ENCODE results near the gene GLMP.
"Not testable (repeated sequence)": the region's sequence is repeated elsewhere in the genome, so short reads cannot be mapped to it uniquely, and the experiment has no call there.

Gene GLMP

DNA sequence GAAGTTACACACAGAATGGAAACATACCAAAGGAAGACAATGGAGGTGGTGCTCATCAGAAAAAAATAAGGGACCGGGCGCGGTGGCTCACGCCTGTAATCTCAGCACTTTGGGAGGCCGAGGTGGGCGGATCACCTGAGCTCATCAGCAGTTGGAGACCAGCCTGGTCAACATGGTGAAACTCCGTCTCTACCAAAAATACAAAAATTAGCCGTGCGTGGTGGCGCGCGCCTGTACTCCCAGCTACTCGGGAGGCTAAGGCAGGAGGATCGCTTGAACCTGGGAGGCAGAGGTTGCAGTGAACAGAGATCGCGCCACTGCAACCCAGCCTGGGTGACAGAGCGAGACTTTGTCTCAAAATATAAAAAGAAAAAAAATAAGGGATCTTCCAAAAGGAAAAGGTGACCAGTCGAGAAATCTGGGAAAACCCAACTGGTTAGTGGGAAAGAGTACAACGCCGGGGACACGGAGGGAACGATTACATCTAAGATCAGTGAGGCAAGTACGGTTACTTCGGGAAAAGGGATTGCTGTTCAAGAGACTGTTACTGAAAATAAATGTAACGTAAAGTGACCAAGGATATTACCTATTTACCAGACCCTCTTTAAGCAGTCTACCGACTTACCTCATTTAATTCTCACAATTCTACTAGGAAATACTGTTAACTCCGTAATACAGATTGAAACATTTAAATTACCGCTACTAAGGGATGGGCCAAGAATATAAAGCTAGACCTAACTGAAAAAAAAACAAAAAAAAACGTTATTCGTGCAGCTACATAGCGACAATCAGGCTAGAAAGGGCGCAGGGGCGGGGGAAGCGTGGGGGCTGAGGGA is 41.8 kb upstream of the GLMP start:
- Histone ChIP-seq H3K4me3 (ENCODE audit: low read depth, low read length) (peak overlapping the region; percentile 84), H3K27me3 (ENCODE audit: insufficient read depth, low read depth, severe bottlenecking) (no peaks in the 10 kb centered on the region), H3K9me3 (ENCODE audit: severe bottlenecking) (no peaks in the 10 kb centered on the region), H3K36me3 (peaks cover 48% of the 10 kb centered on the region), H3K27ac (peak overlapping the region; percentile 86)
- no peak for DNase-seq
- TF ChIP-seq, protein P1, sequence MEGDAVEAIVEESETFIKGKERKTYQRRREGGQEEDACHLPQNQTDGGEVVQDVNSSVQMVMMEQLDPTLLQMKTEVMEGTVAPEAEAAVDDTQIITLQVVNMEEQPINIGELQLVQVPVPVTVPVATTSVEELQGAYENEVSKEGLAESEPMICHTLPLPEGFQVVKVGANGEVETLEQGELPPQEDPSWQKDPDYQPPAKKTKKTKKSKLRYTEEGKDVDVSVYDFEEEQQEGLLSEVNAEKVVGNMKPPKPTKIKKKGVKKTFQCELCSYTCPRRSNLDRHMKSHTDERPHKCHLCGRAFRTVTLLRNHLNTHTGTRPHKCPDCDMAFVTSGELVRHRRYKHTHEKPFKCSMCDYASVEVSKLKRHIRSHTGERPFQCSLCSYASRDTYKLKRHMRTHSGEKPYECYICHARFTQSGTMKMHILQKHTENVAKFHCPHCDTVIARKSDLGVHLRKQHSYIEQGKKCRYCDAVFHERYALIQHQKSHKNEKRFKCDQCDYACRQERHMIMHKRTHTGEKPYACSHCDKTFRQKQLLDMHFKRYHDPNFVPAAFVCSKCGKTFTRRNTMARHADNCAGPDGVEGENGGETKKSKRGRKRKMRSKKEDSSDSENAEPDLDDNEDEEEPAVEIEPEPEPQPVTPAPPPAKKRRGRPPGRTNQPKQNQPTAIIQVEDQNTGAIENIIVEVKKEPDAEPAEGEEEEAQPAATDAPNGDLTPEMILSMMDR (IDR thresholded peaks at IDR 0.05; ENCODE audit: low read depth, low read length) = no peak

DNA sequence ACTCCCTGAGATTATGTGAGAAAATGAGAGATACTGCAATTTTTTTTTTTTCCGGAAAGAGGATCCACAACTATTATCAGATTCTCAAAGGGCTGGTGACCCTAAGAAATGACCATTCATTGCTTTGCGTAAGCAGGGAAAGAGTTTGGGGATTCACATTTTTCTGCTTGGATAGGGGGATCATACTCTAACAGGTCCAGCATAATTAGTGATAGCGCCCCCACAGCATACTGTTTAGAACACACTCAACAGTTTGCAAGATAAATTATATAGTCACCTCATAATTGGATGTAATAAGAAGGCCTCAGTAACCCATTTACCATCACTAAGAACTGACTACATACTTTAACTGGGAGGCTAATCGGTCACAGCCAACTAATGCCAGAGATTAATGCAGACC is 40.8 kb upstream of the GLMP start:
- peak; percentile 49 for DNase-seq
- TF ChIP-seq, protein P1 (IDR thresholded peaks at IDR 0.05; ENCODE audit: low read depth, low read length) = peak; percentile 48
- no peak overlapping the region for H3K27ac ChIP-seq
- no peak overlapping the region; the same call in 1 of the 2 replicates for H3K4me3 ChIP-seq (ENCODE audit: low read depth, low read length)
- no peaks in the 10 kb centered on the region for H3K9me3 ChIP-seq (ENCODE audit: severe bottlenecking)
- H3K36me3 ChIP-seq = peaks cover 59% of the 10 kb centered on the region
- no peaks in the 10 kb centered on the region for H3K27me3 ChIP-seq (ENCODE audit: insufficient read depth, low read depth, severe bottlenecking)

DNA sequence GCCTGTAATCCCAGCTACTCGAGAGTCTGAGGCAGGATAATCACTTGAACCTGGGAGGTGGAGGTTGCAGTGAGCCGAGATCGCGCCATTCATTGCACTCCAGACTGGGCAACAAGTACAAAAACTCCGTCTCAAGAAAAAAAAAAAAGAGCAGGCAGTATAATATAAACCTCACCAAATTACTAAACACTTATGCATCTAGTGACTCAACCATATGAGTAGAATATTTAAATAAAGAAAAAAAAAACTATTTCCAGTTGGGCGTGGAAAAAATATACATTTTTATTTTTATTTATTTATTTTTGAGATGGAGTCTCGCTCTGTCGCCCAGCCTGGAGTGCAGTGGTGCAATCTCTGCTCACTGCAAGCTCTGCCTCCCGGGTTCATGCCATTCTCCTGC is 27.7 kb upstream of the GLMP start:
- DNase-seq; H3K27ac ChIP-seq; H3K27me3 ChIP-seq (ENCODE audit: insufficient read depth, low read depth, severe bottlenecking); H3K9me3 ChIP-seq (ENCODE audit: severe bottlenecking); H3K4me3 ChIP-seq (ENCODE audit: low read depth, low read length): not testable (repeated sequence)
- H3K36me3 ChIP-seq = peaks cover 90% of the 10 kb centered on the region

DNA sequence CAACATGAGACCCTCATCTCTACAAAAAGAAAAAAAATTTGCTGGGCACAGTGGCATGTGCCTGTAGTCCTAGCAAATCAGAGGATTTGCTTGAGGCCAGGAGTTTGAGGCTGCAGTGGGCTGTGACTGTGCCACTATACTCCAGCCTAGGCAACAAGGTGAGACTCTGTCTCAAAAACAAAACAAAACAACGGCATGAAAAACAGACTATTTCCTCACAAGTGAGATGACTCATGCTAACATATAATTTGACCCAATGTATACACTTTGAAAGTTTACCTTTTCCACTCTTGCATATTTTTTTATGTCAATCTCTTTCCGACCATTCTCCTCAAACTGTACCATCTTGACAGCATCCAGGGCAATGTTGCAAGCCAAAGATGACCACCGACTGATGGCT is 25.1 kb upstream of the GLMP start:
- Histone ChIP-seq H3K36me3 (peaks cover 99% of the 10 kb centered on the region), H3K27ac (no peak overlapping the region), H3K27me3 (ENCODE audit: insufficient read depth, low read depth, severe bottlenecking) (no peaks in the 10 kb centered on the region), H3K4me3 (ENCODE audit: low read depth, low read length) (no peak overlapping the region), H3K9me3 (ENCODE audit: severe bottlenecking) (no peaks in the 10 kb centered on the region)
- no peak for DNase-seq
- TF ChIP-seq, protein P1 (IDR thresholded peaks at IDR 0.05; ENCODE audit: low read depth, low read length) = no peak

DNA sequence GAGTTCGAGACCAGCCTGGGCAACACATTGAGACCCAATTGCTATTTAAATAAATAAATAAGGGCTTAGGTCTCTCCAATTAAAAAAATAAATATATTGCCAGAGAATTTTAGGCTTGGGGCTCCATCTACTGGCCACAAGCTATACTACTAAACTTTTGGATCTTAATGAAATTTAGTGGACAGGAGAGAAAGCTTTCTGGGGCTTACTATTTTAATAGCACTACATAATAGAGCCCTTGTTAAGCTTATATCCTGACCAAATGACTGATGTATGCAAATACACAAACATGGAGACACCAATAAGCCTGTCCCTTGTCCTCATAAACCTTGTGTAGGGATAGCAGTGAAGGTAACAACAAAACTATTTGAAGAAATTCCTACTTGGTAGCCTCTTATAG is 24.2 kb upstream of the GLMP start:
- TF ChIP-seq, protein P1 (IDR thresholded peaks at IDR 0.05; ENCODE audit: low read depth, low read length) = no peak
- H3K36me3 ChIP-seq = peaks cover 99% of the 10 kb centered on the region
- no peaks in the 10 kb centered on the region for H3K27me3 ChIP-seq (ENCODE audit: insufficient read depth, low read depth, severe bottlenecking)
- H3K27ac ChIP-seq = no peak overlapping the region
- no peak overlapping the region for H3K4me3 ChIP-seq (ENCODE audit: low read depth, low read length)
- no peaks in the 10 kb centered on the region for H3K9me3 ChIP-seq (ENCODE audit: severe bottlenecking)
- no peak for DNase-seq

DNA sequence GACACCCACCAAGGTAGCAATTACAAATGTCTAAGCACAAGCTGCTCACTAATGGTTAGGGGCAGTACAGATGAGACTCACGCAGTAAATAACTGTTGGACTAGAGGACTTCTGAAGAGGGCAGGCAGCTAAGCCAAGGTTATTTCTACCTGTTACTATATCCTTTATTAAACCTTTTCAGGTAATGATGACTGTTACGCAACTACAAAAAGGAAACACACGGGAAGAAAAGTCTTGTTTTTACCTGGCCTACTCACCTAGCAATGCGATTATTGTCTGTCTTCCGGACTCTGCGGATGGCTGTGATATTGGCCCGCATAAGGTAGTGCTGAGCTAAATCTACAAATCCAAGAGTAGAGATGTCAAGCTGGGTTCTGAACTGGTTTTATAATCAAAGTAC is 21.4 kb upstream of the GLMP start:
- Histone ChIP-seq H3K36me3 (peaks cover 99% of the 10 kb centered on the region), H3K9me3 (ENCODE audit: severe bottlenecking) (no peaks in the 10 kb centered on the region), H3K4me3 (ENCODE audit: low read depth, low read length) (no peak overlapping the region), H3K27me3 (ENCODE audit: insufficient read depth, low read depth, severe bottlenecking) (no peaks in the 10 kb centered on the region), H3K27ac (no peak overlapping the region)
- DNase-seq = no peak
- TF ChIP-seq, protein P1 (IDR thresholded peaks at IDR 0.05; ENCODE audit: low read depth, low read length) = no peak
